Retinal pigment epithelial cell (primary cell): ENCODE data around the gene TMEM60.

Experiments
- DNase-seq: peaks from one replicate; pipeline ENCODE4 v3.0.0-alpha.2; 2010; ENCODE audit warnings: low read depth
- H3K4me3 ChIP-seq: 2 replicates; pipeline ENCODE4 v1.5.1; 2011; ENCODE audit warnings: mild to moderate bottlenecking, low read length, control low read depth, moderate library complexity
- CTCF ChIP-seq: conservative IDR thresholded peaks from 2 replicates; pipeline ENCODE4 v1.5.1; 2011; ENCODE audit warnings: low read depth, low read length, control low read depth, inconsistent platforms

The TMEM60 gene

GRCh38 chr7:77752016-77752415 is 46.2 kb downstream of the TMEM60 start:
- no peak for DNase-seq
- no peak for TF ChIP-seq CTCF
- no peak overlapping the region for H3K4me3 ChIP-seq

DNA sequence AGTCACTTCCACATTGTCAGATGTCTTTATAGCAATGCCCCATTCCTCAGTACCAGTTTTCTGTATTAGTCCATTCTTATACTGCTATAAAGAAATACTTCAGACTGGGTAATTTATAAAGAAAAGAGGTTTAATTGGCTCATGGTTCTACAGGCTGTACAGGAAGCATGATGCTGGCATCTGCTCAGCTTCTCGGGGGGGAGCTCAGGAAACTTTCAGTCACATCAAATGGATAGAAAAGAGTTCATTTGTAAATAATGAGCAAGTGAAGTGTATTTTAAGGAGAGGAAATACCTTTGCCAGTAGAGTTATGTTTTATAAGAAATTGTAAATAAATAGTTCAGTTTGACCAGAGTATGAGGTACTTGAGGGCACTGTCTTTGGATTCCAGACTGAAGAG is 50.5 kb downstream of the TMEM60 start:
- TF ChIP-seq CTCF: no peak
- DNase-seq: no peak
- no peak overlapping the region for H3K4me3 ChIP-seq

GRCh38 chr7:77747178-77747577 is 51.1 kb downstream of the TMEM60 start:
- no peak for DNase-seq
- H3K4me3 ChIP-seq: no peak overlapping the region
- no peak for TF ChIP-seq CTCF

GRCh38 chr7:77746824-77747165 is 51.4 kb downstream of the TMEM60 start:
- no peak for DNase-seq
- TF ChIP-seq CTCF: no peak

DNA sequence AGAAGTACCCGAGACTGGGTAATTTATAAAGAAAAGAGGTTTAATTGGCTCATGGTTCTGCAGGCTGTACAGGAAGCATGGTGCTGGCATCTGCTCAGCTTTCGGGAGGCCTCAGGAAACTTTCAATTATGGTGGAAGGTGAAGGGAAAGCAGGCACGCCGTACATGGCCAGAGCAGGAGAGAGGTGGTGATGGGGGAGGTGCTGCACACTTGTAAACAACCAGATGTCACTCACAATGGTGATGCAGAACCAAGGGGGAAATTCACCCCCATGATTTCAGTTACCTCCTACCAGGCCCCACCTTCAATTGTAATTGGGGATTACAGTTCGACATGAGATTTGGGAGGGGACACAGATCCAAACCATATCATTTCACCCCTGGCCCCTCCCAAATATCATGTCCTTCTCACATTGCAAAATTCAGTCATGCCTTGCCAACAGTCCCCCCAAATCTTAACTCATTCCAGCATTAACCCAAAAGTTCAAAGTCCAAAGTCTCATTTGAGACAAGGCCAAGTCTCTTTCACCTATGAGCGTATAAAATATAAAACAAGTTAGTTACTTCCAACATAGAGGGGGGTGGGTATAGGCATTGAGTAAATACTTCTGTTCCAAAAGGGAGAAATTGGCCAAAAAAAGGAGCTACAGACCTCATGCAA is 51.9 kb downstream of the TMEM60 start:
- TF ChIP-seq CTCF: no peak

More at GRCh38 chr7:77746824-77747165, 51.4 kb downstream of the TMEM60 start:
- no peak overlapping the region for H3K4me3 ChIP-seq

DNA sequence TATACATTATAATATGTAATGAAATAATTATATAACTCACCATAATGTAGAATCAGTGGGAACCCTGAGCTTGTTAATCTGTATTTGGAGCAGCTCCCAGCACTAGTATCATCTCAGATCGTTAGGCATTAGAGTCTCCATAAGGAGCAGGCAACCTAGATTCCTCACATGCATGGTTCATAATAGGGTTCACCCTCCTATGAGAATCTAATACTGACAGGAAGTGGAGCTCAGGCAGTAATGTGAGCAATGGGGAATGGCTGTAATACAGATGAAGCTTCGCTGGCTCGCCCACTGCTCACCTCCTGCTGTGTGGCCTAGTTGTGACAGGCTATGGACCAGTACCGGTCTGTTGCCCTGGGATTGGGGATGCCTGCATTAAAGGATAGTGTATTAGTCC is 52.5 kb downstream of the TMEM60 start:
- DNase-seq: no peak
- TF ChIP-seq CTCF: no peak
- no peak overlapping the region for H3K4me3 ChIP-seq

More for the DNA sequence above, 51.9 kb downstream of the TMEM60 start:
- DNase-seq: no peak
- no peak overlapping the region for H3K4me3 ChIP-seq
